Stimulated activated CD4-positive, alpha-beta T cell treated with anti-CD3 and anti-CD28 coated beads, Interleukin-1b, Interleukin-23, amount 100 ng/mL, for 4 hours (primary cell): ENCODE data around the gene WBP2.
"Not testable (repeated sequence)": the region's sequence is repeated elsewhere in the genome, so short reads cannot be mapped to it uniquely, and the experiment has no call there.

Experiments used
- DNase-seq, 2 donors: peaks; one replicate each; pipeline ENCODE4 v3.0.0-alpha.2; 2020; ENCODE audit warnings: low read depth in 2 of 2

Gene WBP2

DNA sequence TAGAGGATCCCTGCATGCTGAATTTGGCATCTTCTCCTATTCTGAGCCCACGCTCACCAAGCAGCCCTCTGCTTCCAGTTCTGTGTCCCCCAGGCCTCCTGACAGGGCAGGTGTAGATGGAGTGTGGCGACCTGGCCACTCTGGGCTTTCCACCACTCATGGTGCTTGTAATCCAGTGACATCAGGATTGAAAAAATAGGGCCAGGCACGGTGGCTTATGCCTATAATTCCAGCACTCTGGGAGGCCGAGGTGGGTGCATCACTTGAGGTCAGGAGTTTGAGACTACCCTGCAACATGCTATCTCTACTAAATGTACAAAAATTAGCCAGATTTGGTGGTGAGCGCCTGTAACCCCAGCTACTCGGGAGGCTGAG lies 41.1 kb downstream of the WBP2 start:
- DNase-seq: no peak

DNA sequence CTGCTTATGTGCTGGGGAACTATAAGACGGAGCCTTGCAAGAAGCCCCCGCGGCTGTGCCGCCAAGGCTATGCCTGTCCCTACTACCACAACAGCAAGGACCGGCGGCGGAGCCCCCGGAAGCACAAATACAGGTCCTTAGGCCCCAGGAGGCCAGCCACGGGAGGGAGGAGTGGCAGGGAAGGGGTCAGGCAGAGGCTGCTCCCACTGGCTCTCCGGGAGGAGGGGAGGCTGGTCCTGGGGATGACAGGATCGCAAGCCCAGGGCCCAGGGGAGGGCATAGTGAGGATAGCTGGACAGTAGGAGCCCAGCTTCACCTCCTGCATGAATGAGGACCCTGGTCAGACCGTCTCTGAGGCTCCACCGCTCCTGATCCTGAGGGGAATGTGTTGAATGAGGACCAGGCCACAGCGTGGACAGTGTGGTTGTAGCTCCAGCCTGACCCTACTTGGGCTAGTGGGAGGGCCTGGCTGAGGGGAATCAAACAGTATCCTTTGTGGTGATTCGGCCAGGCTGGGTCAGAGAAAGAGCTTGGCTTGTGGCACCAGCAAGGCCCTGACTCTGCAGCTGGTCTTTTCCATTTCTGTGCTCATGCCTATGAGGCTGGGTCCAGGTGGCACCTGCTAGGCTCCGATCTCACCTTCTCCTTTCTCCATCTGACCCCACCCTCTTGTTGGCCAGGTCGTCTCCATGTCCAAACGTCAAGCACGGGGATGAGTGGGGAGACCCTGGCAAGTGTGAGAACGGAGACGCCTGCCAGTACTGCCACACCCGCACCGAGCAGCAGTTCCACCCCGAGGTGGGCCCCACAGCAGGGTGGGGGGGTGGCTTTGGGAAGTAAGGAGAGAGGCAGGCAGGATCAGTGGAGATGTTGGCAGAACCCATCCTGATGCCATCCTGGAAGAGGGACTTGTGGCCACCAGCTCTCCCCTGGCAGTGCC lies 41.8 kb downstream of the WBP2 start:
- no peak for DNase-seq

DNA sequence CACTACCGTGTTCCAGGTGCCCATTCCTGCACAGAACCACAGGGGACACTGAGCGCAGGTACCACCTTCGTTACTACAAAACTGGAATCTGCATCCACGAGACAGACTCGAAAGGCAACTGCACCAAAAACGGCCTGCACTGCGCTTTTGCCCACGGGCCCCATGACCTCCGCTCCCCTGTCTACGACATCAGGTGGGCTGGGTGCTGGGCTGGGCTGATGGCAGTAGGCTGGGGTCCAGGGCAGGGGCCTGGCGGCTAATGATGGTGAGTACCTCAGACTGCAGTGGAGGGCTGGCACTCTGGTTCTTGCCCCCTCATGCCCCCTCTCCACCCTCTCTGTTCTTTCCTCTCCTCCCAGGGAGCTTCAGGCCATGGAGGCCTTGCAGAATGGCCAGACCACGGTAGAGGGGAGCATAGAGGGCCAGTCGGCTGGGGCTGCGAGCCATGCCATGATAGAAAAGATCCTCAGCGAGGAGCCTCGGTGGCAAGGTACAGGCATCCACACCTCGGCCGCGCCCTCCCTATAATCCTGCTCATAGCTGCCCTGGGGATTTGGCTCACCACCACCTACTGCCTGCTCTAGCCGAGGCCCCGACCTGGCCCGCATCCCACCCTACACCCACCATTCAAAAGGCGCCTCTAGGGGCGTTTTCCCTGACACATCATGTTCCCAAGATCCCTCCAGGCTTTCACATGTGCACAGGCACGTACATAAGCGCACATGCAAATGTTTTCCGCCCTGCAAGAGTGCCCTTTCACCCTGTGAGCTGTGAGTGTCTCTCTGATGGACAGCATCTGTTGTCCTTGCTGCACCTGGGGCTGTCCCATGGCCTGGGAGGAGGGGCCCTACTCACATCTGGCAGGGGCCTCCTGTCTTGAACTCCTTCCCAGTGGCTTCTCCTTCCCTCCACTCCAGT lies 42.8 kb downstream of the WBP2 start:
- DNase-seq: no peak

DNA sequence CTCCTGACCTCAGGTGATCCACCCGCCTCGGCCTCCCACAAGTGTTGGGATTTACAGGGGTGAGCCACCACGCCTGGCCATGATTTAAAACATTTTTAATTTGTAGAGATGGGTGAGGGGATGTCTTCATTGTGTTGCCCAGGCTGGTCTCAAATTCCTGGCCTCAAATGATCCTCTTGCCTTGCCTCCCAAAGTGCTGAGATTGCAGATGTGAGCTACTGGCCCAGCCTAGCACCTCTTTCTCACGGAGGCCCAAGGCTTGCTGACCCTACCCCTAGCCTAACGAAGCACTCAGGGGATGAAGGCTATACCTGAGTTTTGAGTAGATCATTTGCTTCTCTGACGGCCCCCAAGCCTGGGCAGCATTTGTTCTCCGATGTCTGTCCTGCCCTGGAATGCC lies 44.0 kb downstream of the WBP2 start:
- no peak for DNase-seq

DNA sequence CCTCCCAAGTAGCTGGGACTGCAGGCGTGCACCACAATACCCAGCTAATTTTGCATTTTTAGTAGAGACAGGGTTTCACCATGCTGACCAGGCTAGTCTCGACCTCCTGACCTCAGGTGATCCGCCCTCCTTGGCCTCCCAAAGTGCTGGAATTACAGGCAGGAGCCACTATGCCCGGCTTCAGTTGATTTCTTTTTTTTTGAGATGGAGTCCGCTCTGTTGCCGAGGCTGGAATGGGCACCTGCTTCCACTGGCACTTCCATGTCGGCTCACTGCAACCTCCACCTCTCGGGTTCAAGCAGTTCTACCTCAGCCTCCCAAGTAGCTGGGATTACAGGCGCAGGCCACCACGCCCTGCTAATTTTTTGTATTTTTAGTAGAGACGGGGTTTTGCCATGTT lies 44.4 kb downstream of the WBP2 start:
- not testable (repeated sequence) for DNase-seq

DNA sequence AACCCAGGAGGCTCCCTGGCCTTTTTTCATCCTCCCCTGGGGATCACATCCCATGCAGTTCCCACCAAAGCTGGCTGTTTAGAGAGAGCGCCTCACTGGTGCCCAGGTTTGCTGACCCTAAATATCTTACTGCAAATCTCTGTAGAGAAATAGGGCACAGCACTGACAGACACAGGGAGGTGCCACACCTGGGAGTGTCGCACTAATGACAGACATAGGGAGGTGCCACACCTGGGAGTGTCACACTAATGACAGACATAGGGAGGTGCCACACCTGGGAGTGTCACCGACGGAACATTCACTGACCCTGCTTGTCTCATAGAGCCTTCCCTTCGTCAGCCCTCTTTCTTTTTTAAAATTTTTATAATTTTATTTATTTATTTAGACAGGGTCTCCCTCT lies 44.9 kb downstream of the WBP2 start:
- DNase-seq: no peak

DNA sequence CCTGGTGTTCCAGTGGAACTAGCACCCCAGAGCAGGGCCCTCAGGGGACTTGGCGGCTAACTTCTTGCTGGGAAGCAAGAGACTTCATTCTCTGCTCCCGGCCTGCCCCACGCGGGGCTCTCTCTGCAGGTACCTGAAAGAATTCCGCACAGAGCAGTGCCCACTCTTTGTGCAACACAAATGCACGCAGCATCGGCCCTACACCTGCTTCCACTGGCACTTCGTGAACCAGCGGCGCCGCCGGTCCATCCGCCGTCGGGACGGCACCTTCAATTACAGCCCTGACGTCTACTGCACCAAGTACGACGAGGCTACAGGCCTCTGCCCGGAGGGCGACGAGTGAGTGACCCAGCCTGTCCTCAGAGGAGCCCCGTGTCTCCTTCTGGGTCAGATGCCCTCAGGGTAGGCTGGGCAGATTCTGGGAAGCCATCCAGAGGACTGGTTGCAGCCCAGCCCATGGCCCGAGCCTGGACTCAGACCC lies 45.5 kb downstream of the WBP2 start:
- DNase-seq: no peak

DNA sequence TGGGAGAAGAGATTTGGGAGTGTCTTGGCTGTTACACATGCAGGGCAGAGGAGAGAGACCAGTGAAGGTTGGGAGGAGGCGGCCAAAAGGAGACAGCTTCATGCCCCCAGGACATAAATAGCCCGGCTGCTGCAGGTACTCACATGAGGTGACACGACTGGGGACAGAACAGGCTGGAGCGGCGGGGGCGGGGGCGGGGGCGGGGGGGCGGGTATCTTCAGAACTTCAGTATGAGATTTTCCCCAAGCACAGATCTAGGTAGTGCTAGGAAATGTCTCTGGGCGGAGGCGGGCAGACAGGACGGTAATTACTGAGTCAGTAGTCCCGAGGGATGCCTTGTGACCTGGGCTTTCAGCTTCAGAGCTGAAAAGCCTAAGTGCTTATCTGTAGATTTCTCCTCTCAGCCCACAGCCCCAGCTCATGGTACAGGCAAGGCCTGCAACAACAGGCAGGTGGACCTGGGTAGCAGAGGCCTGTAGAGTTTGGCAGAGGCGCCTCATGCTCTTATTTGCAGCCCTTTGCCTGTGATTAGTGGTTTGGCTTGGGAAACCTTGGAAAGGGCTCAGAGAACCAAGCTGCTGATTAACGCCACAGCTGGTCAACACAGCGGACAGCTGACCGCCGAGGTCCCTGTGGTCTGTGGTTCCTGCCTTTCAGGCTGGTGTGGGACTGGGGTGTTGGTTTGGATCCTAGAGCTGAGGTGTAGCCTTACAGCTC lies 46.1 kb downstream of the WBP2 start:
- DNase-seq: no peak

DNA sequence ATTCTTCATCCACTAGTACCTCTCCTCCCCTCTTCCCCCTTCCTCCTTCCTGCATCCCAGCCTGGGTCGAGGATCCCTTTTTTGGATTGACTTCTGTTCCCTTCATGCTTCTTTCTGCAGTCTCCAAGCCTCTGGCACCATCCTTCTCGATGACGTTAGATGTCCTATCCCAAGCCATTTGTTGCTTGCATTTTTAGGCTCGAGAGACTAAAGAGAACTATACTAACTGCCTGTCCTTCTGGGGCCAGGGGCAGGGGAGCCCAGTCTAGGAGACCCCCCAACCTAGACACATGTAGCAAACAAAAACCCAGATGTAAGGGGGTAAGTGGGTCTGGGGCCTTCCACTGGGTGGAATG lies 46.6 kb downstream of the WBP2 start:
- no peak for DNase-seq

DNA sequence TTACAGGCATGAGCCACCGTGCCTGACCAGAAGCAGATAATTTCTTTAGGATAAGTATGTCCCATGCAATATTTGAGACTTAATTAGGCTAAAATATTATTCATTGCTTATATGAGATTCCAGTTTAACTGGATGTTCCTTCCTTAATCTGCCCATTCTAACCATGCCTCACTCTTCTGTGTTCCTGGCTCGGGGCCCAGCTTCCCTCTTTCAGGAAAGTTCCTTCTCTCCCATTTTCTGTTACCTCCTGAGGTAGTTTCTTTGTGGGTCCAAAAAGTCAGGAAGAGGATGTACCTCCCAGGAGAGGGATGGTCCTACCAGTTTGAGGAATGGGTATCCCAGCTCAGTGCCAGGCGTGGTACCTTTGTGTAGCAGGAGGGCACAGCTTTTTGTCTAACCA lies 47.3 kb downstream of the WBP2 start:
- no peak for DNase-seq

DNA sequence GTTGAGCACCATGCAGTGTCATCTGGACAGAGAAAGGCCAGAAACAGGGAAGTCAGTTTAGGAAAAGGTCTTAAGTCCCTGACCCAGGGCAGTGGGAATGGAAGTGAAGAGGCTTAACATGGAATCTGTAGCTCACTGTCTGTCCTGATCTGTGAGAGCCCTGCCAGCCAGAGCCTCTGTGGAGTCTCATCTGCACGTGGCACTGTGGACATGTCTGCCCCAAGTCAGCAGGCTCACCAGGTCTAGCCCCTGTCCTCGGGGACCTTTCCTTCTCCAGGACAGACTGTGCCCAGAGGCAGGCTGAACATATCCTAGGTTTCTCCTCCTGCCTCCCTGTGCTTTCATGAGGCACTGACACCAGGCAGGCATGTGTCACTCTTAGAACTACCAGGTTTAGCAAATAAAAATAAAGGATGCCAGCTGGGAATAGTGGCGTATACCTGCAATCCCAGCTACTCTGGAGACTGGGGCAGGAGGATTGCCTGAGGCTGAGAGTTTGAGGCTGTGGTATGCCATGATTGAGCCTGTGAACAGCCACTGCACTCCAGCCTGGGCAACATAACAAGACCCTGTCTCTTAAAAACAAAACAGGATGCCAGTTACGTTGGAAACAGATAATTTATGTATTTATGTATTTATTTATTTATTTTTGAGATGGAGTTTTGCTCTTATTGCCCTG lies 48.2 kb downstream of the WBP2 start:
- no peak for DNase-seq

DNA sequence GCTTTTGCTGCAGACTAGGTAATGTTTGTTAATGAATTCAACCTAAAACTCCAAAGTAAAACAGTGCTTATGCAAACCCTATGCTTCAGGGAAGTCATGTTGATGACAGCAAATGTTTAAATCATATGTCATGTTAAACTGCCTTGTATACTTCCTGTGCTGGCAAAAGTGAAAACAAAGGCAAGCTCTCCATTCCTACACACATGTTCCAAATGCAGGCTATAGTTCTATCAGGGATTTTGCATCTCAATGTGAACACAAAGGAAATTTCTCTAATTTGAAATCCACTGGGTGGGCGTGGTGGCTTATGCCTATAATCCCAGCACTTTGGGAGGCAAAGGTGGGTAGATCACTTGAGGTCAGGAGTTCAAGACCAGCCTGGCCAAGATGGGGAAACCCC lies 51.3 kb downstream of the WBP2 start:
- no peak for DNase-seq

DNA sequence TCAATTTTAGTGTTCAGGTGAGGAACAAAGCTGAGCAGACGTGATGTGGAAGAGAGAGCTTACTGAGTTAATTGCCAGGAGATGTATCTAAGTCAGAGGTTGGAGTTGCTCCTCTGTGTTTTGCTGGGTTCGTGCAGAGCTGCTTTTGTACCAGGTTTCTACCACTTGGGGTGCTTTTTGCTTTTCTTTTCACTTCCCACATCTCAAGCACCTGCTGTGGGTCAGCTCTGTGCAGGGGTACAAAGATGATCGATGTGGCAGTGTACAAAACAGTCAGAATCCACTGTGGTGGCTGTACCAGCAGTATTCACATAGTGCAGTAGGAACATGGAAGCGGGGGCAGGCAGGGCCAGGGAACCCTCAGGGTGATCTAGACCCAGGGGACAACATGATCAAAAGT lies 55.7 kb downstream of the WBP2 start:
- DNase-seq: no peak

DNA sequence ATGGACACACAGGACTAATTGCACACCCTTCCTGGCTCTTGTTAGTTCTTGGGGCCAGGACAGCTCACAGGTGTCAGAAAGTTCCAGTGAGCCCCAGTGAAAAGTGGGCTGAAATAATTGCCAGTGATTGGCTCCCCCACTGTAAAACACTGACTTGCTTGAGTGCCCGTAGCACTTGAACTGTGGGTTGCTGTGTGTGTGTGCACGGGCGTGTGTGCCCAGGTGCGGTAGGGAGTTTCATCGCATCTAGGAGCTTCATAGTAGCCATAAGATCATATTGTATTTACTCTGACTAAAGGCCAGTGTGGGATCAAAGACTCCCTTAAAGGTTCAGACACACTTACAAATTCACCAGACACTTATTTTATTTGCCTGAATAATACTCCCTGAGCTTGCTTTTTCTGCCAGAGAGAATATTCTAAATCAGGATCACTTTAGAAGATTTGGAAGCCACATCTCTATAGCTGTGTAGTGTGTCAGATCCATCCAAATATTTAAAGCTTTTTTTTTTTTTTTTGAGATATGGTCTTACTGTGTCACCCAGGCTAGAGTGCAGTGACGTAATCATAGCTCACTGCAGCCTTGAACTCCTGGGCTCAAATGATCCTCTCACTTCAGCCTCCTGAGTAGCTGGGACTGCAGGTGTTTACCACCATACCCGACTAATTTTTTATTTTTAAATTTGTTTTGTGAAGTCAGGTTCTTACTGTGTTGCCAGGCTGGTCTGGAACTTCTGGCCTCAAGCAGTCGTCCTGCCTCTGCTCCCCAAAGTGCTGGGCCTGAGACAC lies 59.1 kb downstream of the WBP2 start:
- no peak for DNase-seq
